GM12873 (cell line): Measurements from ENCODE around the gene ABO.

Source experiments
- TF ChIP-seq, protein P1 (sequence below): IDR thresholded peaks from 2 replicates; pipeline ENCODE4 v1.5.1; 2012; ENCODE audit warnings: low read depth, mild to moderate bottlenecking, moderate library complexity, low read length, control low read depth; ENCODE audit not compliant: insufficient read depth; ENCODE audit errors: missing control alignments

ABO gene

DNA sequence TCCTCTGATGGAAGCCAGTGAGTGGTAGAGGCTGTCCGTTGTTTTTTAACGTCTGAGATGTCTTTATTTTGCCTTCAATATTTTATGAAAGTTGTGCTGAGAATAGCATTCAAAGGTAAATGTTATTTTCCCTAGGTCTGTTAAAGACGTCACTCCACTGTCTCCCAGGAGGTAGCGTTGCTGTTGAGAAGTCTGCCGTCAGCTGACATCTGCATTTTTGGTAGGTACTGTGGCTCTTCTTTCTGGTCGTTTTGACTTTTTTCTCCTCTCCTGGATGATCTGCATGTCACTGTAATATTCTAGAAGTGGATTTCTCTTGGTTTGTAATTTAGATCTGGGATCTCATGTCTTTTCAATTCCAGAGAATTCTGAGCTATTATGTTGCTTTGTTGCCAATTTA, 34.6 kb upstream of the ABO start:
- TF ChIP-seq, protein P1, sequence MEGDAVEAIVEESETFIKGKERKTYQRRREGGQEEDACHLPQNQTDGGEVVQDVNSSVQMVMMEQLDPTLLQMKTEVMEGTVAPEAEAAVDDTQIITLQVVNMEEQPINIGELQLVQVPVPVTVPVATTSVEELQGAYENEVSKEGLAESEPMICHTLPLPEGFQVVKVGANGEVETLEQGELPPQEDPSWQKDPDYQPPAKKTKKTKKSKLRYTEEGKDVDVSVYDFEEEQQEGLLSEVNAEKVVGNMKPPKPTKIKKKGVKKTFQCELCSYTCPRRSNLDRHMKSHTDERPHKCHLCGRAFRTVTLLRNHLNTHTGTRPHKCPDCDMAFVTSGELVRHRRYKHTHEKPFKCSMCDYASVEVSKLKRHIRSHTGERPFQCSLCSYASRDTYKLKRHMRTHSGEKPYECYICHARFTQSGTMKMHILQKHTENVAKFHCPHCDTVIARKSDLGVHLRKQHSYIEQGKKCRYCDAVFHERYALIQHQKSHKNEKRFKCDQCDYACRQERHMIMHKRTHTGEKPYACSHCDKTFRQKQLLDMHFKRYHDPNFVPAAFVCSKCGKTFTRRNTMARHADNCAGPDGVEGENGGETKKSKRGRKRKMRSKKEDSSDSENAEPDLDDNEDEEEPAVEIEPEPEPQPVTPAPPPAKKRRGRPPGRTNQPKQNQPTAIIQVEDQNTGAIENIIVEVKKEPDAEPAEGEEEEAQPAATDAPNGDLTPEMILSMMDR: no peak

DNA sequence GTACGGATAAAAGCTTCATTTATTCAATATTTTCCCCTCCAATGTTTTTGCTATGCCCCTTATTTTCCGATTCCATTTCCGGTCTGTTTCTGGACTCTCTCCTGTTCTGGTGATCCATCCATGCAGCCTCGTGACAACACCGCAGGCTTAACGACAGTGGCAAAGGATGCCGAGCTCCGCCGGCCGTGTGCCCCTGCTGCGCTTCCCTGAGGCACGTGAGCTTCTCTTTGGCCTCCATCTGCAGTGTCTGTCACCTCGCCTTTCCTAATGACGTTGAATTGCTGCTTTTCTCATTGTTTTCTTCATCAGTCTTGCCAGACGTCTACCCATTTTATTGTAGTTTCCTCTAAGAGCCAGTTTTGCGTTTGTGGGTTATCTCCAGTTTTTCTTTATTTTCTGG, 32.3 kb upstream of the ABO start:
- TF ChIP-seq, protein P1: no peak

DNA sequence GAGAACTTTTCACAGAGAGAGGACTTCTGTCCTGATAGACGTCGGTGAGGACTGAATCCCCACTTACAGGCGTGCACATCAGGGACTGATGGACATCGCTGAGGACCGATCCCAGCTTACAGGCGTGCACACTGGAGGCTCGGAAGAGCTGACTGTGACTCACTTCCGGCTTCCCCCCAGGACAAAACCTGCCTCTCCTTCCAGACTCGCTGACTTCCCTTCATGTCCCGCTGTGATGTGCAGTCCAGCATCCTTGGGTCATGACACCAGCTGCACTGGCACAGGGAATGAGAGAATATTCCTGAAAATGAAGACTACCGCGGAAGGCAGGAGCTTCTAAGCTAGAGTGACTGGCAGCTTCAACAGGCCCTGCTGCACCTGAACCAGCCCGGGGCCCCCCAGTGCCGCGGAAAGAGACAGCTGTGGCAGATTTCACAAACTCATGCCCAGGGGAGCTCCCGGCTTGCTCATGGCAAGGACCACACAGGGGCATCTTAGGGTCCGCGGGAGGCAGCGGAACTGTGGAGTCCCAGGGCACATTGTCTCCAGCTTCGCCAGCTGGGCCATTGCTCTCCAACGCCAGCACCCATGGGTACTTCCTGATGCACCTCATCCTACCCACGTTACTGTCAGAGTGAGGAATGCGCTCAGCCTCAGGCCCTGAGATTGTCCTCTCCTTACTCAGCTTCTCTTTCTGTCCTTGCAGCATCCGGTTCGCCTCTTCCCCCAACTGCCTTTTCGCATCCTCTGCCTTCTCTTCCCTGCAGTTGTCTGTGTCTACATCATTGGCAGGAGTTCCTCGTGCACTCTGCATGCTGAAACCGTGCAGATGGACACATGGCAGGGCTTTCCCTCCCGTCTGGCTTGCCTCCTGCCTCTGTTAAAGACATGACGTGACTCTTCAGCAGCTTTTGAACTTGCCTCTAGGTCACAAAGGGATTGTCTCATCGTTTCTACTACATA, 31.5 kb upstream of the ABO start:
- TF ChIP-seq, protein P1: no peak

DNA sequence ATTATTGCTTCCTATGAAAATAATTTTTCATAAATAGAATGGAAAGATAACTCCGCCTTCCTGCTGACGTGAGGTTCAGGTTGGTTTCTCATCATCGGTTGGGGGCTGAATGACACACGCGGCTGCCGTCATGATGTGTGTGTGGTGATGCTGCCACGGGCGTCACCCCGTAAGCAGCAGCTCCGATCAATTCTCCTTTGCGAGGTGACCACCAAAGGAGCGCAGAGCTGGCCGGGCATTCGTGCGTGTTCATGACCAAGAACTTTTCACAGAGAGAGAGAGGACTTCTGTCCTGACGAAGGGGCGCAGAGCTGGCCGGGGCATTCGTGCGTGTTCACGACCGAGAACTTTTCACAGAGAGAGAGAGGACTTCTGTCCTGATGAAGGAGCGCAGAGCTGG, 30.7 kb upstream of the ABO start:
- TF ChIP-seq, protein P1: no peak

DNA sequence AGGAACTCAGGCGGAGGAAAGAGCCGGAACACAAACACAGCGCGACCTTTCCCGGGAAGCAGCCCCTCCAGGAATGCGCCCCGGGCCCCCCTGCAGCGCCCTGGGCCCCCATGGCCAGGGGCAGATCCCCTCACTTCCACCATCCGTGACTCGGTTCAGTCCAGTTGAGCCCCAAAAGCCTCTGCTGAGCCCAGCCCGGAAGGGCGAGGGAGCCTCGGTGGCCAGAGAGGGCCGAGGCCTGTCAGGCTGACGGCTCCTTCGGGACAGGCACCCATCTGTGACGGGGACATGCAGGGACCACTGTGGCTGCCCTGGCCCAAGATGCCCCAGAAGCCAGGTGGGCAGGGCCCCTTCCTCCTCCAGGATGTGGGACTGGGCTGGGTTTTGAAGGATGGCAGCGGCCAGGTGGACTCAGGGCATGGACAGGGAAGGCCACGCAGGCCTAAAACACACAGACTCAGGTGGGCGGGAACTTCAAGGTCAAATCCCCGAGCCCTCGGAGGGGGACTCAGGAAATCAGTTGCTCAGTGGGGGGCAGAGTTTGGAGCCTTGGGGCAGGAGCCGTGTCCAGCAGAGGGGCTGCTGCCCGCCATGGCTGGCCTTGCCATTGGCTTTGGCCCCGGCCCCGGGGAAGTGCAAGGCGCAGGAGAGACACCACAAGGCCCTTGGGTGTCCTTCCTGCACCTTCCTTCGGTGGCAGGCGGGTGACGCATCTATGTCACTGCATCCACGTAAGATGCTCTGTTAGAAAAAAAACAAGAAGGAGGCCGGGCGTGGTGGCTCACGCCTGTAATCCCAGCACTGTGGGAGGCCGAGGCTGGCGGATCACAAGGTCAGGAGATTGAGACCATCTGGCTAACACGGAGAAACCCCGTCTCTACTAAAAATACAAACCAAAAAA, 29.7 kb upstream of the ABO start:
- TF ChIP-seq, protein P1: no peak

DNA sequence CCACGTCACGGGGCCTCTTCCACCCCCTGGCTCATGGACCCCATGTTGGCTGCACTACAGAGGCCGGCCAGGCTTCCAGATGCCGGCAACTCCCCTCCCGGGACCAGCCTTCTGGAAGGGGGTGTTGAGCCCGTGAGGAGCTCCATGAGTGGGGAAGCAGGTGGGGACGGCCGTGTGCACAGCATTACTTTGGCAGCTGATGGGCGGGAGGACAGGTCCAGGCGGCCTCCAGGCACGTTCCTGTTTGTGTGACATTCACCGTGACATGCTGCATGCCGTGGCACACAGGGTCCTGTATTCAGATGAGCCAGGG, 29.1 kb upstream of the ABO start:
- TF ChIP-seq, protein P1: no peak
